C4-2B (cell line): ENCODE measurements around the gene UMAD1.
"Not testable (repeated sequence)": the region's sequence is repeated elsewhere in the genome, so short reads cannot be mapped to it uniquely, and the experiment has no call there.

Experiments
- H3K27ac ChIP-seq: fragments of 450-650 bp; 2 replicates; pipeline ENCODE4 v1.5.1; 2017
- CTCF ChIP-seq: fragments of 450-650 bp; conservative IDR thresholded peaks from 2 replicates; pipeline ENCODE4 v1.5.1; 2017; ENCODE audit warnings: mild to moderate bottlenecking
- ZFX ChIP-seq: fragments of 450-650 bp; IDR thresholded peaks from 2 replicates; pipeline ENCODE4 v1.6.1; 2017

Gene UMAD1

DNA sequence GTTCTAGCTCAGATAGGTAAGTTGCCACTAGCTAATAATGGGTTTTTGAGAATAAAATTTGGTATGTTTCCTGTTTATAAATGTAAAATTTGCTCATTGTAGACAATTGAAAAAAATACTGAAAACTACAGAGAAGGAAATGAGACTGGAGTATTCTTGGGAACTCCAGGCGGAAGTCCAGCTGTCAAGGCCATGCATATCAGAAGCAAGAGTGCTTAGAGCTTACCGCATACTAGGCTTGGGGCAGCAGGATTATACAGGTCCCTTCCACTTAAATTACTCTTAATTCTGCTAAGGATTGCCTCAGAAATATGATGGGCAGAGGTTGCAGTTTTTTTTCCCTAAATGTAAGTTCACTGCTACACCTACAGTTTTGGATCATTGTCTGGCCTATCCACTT, 26.6 kb downstream of the UMAD1 start:
- no peak overlapping the region for H3K27ac ChIP-seq
- TF ChIP-seq ZFX = no peak
- no peak for TF ChIP-seq CTCF

GRCh38 chr7:7668706-7669105, 28.2 kb downstream of the UMAD1 start:
- H3K27ac ChIP-seq = no peak overlapping the region
- no peak for TF ChIP-seq CTCF
- TF ChIP-seq ZFX = no peak

- no peak overlapping the region for H3K27ac ChIP-seq
- TF ChIP-seq ZFX = no peak
- no peak for TF ChIP-seq CTCF
Observed at GRCh38 chr7:7670490-7670889, 29.9 kb downstream of the UMAD1 start.

GRCh38 chr7:7671361-7671760, 30.8 kb downstream of the UMAD1 start:
- H3K27ac ChIP-seq = no peak overlapping the region
- TF ChIP-seq CTCF (no peak), ZFX (no peak)

- no peak overlapping the region for H3K27ac ChIP-seq
- TF ChIP-seq CTCF = no peak
- no peak for TF ChIP-seq ZFX
Observed at GRCh38 chr7:7672545-7673239, 32.1 kb downstream of the UMAD1 start.

DNA sequence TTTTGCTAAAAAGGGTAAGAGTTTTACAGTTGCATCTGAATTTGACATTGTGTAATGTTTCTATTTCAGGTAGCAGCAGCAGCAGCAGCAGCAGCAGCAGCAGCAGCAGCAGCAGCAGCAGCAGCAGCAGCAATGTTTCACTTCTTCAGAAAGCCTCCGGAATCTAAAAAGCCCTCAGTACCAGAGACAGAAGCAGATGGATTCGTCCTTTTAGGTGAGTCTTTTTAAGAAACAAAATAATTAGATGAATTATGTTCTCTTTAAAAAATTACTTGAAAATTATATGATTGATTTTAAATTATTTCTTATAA, 32.6 kb downstream of the UMAD1 start:
- TF ChIP-seq ZFX (no peak), CTCF (no peak)
- H3K27ac ChIP-seq = no peak overlapping the region

GRCh38 chr7:7675686-7676085, 35.1 kb downstream of the UMAD1 start:
- TF ChIP-seq ZFX (no peak), CTCF (no peak)
- no peak overlapping the region for H3K27ac ChIP-seq

GRCh38 chr7:7679640-7680039, 39.1 kb downstream of the UMAD1 start:
- not testable (repeated sequence) for H3K27ac ChIP-seq
